Left forelimb (tissue), 1 donor: Measurements from ENCODE around the gene CHRNB4.
"Not testable (repeated sequence)": the region's sequence is repeated elsewhere in the genome, so short reads cannot be mapped to it uniquely, and the experiment has no call there.

Experiments
- DNase-seq: peaks from one replicate; pipeline ENCODE4 v3.0.0-alpha.2; 2018; ENCODE audit warnings: low spot score

CHRNB4 gene

DNA sequence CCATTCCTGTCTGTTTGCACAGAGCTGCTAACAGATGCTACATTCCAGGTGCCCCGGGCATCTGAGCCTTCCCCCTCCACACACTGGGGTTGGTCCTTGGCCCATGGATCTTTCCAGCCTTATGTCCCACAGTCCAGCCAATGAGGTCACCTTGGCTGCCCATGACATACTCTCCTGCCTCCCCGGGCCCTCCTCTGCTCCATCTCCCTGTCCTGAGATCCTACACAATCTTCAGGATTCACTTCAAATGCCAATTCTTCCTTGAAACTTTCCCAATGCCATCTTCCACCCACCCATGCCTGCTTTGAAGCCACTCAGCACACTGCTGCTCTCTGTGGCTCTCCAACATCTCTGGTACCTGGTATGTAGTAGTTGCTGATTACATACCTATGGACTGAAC, 24.5 kb downstream of the CHRNB4 start:
- no peak for DNase-seq

DNA sequence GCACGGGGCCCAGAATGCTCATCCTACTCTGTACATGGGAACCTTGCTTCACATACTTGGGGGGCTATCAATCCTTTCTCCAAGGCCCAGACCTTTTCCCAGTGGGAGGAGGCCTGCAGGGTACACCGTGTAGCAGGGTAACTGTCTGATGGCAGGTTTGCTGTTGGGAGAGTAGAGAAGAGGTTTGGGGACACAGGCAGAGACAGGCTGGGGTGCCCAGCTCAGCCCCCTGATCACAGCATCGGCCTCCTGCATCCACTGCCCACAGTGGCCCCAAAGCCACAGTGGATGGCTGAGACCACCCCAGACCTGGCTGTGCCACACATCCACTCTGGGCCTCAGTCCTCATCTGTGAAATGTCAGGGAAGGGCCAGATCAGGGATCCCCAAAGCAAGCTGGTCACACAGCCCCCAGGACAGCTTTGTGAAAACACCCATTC, 25.8 kb downstream of the CHRNB4 start:
- DNase-seq = no peak

DNA sequence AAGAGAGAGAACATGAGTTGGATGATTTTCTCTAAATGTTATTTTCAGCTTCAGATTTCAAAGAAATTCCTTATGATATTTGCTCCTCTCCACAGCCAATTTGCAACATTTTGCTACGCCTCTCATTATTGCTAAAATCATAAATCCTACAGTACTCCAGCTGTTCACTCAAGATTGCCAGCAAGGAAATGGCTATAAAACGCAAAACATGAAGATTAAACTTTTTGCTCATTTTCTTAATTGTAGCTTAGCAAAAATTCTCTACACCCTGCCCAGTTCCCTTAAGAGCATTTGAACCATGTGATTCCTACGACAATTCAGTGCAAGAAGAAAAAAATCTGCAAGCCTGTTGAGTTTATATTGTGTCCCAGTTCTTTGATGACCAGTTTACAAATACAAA, 27.0 kb downstream of the CHRNB4 start:
- DNase-seq = no peak

DNA sequence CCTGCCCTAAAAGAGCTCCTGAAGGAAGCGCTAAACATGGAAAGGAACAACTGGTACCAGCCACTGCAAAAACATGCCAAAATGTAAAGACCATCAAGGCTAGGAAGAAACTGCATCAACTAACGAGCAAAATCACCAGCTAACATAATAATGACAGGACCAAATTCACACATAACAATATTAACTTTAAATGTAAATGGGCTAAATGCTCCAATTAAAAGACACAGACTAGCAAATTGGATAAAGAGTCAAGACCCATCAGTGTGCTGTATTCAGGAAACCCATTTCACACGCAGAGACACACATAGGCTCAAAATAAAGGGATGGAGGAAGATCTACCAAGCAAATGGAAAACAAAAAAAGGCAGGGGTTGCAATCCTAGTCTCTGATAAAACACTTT, 31.5 kb downstream of the CHRNB4 start:
- DNase-seq = not testable (repeated sequence)

- no peak for DNase-seq
These were observed 35.3 kb downstream of the CHRNB4 start for GRCh38 chr15:78605680-78606079.

GRCh38 chr15:78605201-78605600, 35.8 kb downstream of the CHRNB4 start:
- no peak for DNase-seq

- no peak for DNase-seq
These were observed 36.6 kb downstream of the CHRNB4 start for GRCh38 chr15:78604420-78604819.

DNA sequence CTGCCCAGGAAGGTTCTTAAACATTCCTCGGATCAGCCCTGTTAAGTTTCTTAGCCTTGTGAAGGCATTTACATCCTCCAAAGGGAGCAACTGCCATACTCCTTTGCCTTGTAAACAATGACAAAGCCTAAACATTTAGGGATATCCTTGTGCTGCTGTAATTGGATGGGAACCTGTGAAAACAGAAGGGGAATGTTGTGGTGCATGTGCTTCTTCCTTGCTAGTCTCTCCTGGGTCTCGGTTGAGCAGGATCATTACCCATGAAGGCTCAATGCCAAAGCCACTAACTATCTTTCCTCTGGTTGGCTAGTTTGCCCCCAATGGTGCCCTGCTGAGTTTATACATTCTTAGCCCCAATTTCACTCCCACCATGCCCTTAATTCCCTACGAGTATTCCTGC, 37.5 kb downstream of the CHRNB4 start:
- no peak for DNase-seq

DNA sequence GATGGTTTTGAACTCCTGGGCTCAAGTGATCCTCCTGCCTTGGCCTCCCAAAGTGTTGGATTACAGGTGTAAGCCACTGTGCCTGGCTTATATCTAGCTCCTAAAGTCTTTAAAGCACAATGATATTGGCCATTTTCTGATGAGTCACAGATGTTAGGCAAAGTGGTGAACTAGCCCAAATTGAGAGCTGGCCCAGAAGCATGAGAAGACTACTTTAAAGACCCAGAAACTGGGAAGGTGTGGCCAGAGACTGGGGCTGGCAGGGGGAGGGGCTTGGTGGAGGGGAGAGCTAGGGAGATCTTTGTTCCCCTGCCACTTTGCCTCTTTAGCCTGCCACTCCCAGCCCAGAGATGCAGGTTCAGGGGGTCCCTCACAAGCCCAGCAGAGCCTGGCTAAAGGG, 41.8 kb downstream of the CHRNB4 start:
- no peak for DNase-seq

GRCh38 chr15:78598348-78598747, 42.7 kb downstream of the CHRNB4 start:
- no peak for DNase-seq

DNA sequence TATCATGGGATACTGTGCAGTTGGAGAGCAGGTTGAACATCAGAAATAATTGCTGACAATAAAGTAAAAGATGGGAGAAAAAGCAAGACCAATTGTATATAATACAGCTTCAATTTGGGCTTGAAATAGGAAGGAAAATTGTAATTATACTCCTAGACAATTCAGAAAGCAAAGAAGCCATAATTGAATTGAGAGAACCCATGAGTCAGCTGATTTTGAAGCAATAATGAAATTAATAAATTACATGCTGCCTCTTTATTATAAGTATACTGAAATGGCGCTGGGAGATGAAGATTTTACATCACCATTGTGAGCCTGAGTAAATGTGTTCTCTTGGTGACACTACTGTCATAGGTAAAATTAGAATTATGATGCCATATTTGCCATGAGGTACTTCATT, 43.4 kb downstream of the CHRNB4 start:
- no peak for DNase-seq

DNA sequence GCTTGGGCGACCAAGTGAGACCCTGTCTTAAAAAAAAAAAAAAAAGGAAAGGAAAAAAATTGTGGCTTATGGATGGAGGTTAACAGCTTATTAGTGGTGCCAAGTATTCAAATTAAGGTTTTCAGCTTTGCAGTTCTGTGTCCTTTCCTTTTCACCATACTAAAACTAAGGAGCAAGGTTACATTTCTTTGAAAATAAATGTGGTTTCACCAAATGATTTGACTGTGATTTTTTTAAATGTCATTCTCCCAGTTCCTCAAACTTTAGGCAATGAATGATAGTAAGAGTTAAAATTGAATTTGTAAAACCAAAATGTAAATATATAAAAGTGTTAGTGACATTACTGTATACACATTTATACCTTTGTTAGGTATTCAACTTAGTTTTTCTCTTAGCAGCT, 66.1 kb downstream of the CHRNB4 start:
- DNase-seq = no peak
